Osteocyte (in vitro differentiated cells): Measurements from ENCODE around the gene SMARCD2. TPM values are rescaled to one million over a fixed set of nuclear protein-coding genes. Genes with fewer than 3 reads are reported as not detected.

Experiments
- DNase-seq: peaks from one replicate; pipeline ENCODE4 v3.0.0; 2021; ENCODE audit warnings: mixed read lengths; ENCODE audit not compliant: unreplicated experiment; ENCODE audit errors: extremely low spot score
- H3K27ac Mint-ChIP-seq: one replicate; pipeline ENCODE4 v1.8.0; 2021; ENCODE audit warnings: mild to moderate bottlenecking, mixed read lengths; ENCODE audit not compliant: unreplicated experiment
- H3K27me3 Mint-ChIP-seq: one replicate; pipeline ENCODE4 v1.8.0; 2021; ENCODE audit warnings: mixed read lengths; ENCODE audit not compliant: unreplicated experiment
- H3K36me3 Mint-ChIP-seq: one replicate; pipeline ENCODE4 v1.8.0; 2021; ENCODE audit warnings: mixed read lengths; ENCODE audit not compliant: unreplicated experiment
- H3K4me1 Mint-ChIP-seq: one replicate; pipeline ENCODE4 v1.8.0; 2021; ENCODE audit warnings: mixed read lengths; ENCODE audit not compliant: unreplicated experiment
- H3K4me3 Mint-ChIP-seq: one replicate; pipeline ENCODE4 v1.8.0; 2021; ENCODE audit warnings: mild to moderate bottlenecking, moderate library complexity, mixed read lengths; ENCODE audit not compliant: unreplicated experiment
- H3K9me3 Mint-ChIP-seq: one replicate; pipeline ENCODE4 v1.8.0; 2021; ENCODE audit warnings: mixed read lengths; ENCODE audit not compliant: unreplicated experiment
- total RNA-seq: library from RNA; stranded (reverse); gene quantifications from 2 replicates; pipeline ENCODE4 v1.2.1, GENCODE V29; 2021
- TF ChIP-seq, protein P1 (sequence below): fragments of 200-600 bp; sonication (generic); IDR thresholded peaks from 2 replicates; pipeline ENCODE4 v1.5.0; 2021; ENCODE audit warnings: antibody characterized with exemption, mild to moderate bottlenecking, moderate library complexity

Gene SMARCD2
- total RNA-seq, 1 donor from 2014 or later, result 42.6 TPM

DNA sequence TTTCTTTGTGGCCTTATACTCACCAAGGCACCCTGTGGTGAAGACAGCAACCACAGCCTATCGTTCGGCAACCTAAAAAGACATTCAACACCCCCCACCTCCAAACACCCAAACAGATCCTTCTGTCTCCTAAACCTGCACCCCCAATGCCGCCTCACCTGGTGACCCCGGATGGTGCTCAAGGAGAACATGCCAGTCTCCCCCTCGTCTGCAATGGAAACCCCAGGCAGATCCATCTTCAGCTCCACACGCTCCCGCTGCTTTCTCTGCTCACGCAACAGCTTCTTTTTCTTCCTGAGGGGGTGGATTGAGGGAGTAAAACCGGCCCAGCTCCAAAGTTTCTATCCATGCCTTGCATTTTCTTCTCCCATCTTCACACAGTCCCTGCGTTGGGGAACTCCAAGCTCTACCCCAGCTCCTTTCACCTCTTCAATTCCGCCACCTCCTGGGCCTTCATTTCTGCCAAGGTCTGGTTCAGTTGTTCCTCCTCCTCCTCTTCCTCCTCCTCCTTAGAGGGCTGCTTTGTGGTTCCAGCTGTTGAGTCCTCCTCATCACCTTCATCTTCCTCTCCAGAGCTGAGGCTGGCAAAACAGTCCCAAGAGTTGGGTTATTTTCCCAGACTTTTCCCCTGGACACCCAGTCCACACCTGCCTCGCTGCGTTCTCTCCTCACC lies 18.7 kb downstream of the SMARCD2 start:
- H3K4me3 Mint-ChIP-seq, result no peak overlapping the region
- no peaks in the 10 kb centered on the region for H3K9me3 Mint-ChIP-seq
- no peak for DNase-seq
- H3K36me3 Mint-ChIP-seq, result peaks cover 50% of the 10 kb centered on the region
- H3K27me3 Mint-ChIP-seq, result no peaks in the 10 kb centered on the region
- H3K4me1 Mint-ChIP-seq, result peaks cover 23% of the 10 kb centered on the region
- TF ChIP-seq, protein P1, sequence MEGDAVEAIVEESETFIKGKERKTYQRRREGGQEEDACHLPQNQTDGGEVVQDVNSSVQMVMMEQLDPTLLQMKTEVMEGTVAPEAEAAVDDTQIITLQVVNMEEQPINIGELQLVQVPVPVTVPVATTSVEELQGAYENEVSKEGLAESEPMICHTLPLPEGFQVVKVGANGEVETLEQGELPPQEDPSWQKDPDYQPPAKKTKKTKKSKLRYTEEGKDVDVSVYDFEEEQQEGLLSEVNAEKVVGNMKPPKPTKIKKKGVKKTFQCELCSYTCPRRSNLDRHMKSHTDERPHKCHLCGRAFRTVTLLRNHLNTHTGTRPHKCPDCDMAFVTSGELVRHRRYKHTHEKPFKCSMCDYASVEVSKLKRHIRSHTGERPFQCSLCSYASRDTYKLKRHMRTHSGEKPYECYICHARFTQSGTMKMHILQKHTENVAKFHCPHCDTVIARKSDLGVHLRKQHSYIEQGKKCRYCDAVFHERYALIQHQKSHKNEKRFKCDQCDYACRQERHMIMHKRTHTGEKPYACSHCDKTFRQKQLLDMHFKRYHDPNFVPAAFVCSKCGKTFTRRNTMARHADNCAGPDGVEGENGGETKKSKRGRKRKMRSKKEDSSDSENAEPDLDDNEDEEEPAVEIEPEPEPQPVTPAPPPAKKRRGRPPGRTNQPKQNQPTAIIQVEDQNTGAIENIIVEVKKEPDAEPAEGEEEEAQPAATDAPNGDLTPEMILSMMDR, result no peak
- no peak overlapping the region for H3K27ac Mint-ChIP-seq

DNA sequence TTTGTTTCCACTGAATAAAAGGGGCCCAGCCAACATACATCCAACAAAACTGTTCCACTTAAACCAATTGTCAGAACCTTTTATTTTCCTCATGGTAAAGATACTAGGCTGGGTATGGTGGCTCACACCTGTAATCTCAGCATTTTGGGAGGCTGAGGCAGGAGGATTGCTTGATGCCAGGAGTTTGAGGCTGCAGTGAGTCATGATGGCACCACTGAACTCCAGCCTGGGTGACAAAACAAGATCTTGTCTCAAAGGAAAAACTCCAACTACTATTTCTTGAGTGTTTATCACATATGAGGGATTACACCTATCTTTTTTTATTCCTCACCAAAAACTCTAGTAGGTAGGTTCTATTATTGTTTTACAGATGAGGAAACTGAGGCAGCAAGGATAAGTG lies 19.9 kb downstream of the SMARCD2 start:
- TF ChIP-seq, protein P1, result no peak
- Mint-ChIP-seq H3K4me1 (peaks cover 14% of the 10 kb centered on the region), H3K27ac (no peak overlapping the region), H3K36me3 (peaks cover 61% of the 10 kb centered on the region), H3K27me3 (no peaks in the 10 kb centered on the region), H3K4me3 (no peak overlapping the region), H3K9me3 (no peaks in the 10 kb centered on the region)
- DNase-seq, result no peak

DNA sequence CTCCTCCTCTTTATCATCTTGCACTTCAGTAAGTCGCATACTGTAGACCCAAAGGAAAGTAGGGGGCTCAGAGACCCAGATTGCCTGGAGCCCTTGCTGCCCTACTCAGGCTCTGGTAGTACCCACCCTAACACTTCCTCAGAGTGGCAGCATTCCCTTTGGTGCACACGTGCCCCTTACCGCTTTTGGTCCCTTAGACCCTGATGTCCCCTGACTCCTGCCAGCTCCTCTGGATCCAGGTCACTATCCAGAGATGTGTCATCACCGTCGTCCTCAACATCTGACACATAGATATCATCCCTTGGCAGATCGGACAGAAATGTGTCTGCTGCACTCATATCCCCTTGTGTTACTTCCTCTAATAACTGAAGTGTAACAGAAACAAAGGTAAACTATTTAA lies 20.7 kb downstream of the SMARCD2 start:
- H3K36me3 Mint-ChIP-seq, result peaks cover 63% of the 10 kb centered on the region
- no peak for DNase-seq
- no peaks in the 10 kb centered on the region for H3K27me3 Mint-ChIP-seq
- H3K27ac Mint-ChIP-seq, result no peak overlapping the region
- no peak overlapping the region for H3K4me3 Mint-ChIP-seq
- H3K4me1 Mint-ChIP-seq, result peaks cover 14% of the 10 kb centered on the region
- TF ChIP-seq, protein P1, result no peak
- H3K9me3 Mint-ChIP-seq, result no peaks in the 10 kb centered on the region

DNA sequence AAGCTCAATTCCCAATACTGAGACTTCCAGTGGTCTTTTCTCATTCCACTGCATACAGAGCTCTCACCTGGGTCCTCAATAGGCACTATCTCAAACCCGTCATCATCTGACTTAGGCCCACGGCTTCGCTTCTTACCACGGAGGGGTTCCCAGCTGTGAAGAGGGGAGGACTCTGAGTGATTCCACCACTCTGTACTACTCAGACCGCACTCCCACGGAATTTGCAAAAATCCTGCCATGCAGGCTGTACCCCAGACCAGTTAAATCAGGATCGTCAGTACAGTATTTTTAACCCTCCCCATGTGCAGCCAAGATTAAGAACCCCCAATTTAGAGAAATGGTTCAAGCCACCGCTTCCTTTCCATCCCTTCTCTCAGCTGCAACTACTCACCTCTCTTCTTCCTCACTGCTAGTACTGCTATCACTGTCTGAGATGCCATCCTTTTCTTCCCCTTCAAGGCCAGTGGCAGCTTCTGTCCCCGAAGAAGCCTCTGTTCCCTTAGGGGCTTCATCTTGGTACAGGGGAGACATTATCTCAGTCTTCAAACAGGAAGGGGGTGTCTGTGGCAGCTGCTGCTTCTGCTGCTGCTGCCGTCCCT lies 21.4 kb downstream of the SMARCD2 start:
- Mint-ChIP-seq H3K27me3 (no peaks in the 10 kb centered on the region), H3K36me3 (peaks cover 68% of the 10 kb centered on the region), H3K4me3 (no peak overlapping the region), H3K9me3 (no peaks in the 10 kb centered on the region), H3K4me1 (peaks cover 8% of the 10 kb centered on the region), H3K27ac (no peak overlapping the region)
- TF ChIP-seq, protein P1, result no peak
- DNase-seq, result no peak
